Uterus (tissue), 4 donors: Measurements from ENCODE around the gene OR6X1. TPM values are rescaled to one million over a fixed set of nuclear protein-coding genes. Genes with fewer than 3 reads are reported as not detected.

Experiments
- DNase-seq, 2 donors: peaks; one replicate each; pipeline ENCODE4 v3.0.0-alpha.2; 2019 to 2020
- H3K27ac ChIP-seq, 2 donors: fragments of 200-600 bp; sonication (generic); 1 replicate in 1 of 2; 2 replicates in 1 of 2; pipeline ENCODE4 v1.5.1; 2016 to 2018
- H3K27me3 ChIP-seq, 2 donors: fragments of 200-600 bp; sonication (generic); one replicate each; pipeline ENCODE4 v1.5.1; 2018 to 2019; ENCODE audit warnings: control low read depth in 1 of 2
- H3K36me3 ChIP-seq, 2 donors: fragments of 200-600 bp; sonication (generic); one replicate each; pipeline ENCODE4 v1.5.1; 2019; ENCODE audit warnings: control low read depth in 1 of 2
- H3K4me1 ChIP-seq, 2 donors: fragments of 200-600 bp; sonication (generic); one replicate each; pipeline ENCODE4 v1.5.1; 2018 to 2019; ENCODE audit warnings: control low read depth in 1 of 2
- H3K4me3 ChIP-seq, 2 donors: fragments of 200-600 bp; sonication (generic); 1 replicate in 1 of 2; 2 replicates in 1 of 2; pipeline ENCODE4 v1.5.1; 2018 to 2019; ENCODE audit warnings: mild to moderate bottlenecking in 1 of 2
- H3K9me3 ChIP-seq, 2 donors: fragments of 200-600 bp; sonication (generic); one replicate each; pipeline ENCODE4 v1.5.1; 2019; ENCODE audit warnings: control low read depth in 1 of 2
- CTCF ChIP-seq, 4 experiments: fragments of 200-600 bp in 2 of 4; fragments of 450-650 bp in 2 of 4; sonication (generic) in 2 of 4; IDR thresholded peaks; one replicate each; pipeline ENCODE4 v1.5.1; 2016 to 2019; ENCODE audit warnings: antibody characterized with exemption in 4 of 4, mild to moderate bottlenecking in 2 of 4, moderate library complexity in 1 of 4
- POLR2A ChIP-seq, 2 donors: fragments of 450-650 bp; IDR thresholded peaks; one replicate each; pipeline ENCODE4 v1.6.1; 2016; ENCODE audit warnings: antibody characterized with exemption in 2 of 2, mild to moderate bottlenecking in 1 of 2, moderate library complexity in 1 of 2
- intact Hi-C: fragments of 100-400 bp; cut with DNase I; formaldehyde crosslinking; loops from one replicate; pipeline ENCODE4 v1.15.1; 2023; ENCODE audit warnings: low total_unique reads
- total RNA-seq, 4 donors: library from RNA; depleted of rRNA in 3 of 4; stranded (reverse); fragments of >200 nt in 3 of 4; gene quantifications; one replicate each; pipeline versions ENCODE4 v1.1.0 to v1.2.4, GENCODE V29; 2014 to 2023
- donor health status: DM: yes; HTN: yes; CAD: no.

OR6X1 gene
- total RNA-seq, 4 donors from 2014 or later: not detected

- no peak overlapping the region for H3K4me3 ChIP-seq
- H3K4me1 ChIP-seq: peaks cover 0 to 9% of the 10 kb centered on the region in 2 donors
- H3K9me3 ChIP-seq: no peaks in the 10 kb centered on the region
- no peak for DNase-seq
- no peaks in the 10 kb centered on the region for H3K27me3 ChIP-seq
- H3K27ac ChIP-seq: no peak overlapping the region
- H3K36me3 ChIP-seq: no peaks in the 10 kb centered on the region
- intact Hi-C loops: no loop called here
- TF ChIP-seq CTCF (IDR thresholded peaks at IDR 0.05): no peak
- TF ChIP-seq POLR2A (IDR thresholded peaks at IDR 0.05): no peak
Measured at GRCh38 chr11:123745764-123746451, 8.4 kb downstream of the OR6X1 start.

GRCh38 chr11:123742724-123743120, 11.6 kb downstream of the OR6X1 start:
- Histone ChIP-seq H3K27ac (peak overlapping the region in 1 of 2 donors; percentile 82), H3K36me3 (no peaks in the 10 kb centered on the region), H3K4me3 (peak overlapping the region in 1 of 2 donors; percentile 84), H3K9me3 (no peaks in the 10 kb centered on the region), H3K4me1 (peaks cover 0 to 9% of the 10 kb centered on the region in 2 donors), H3K27me3 (no peaks in the 10 kb centered on the region)
- no peak for DNase-seq
- no peak for TF ChIP-seq POLR2A (IDR thresholded peaks at IDR 0.05)
- no peak for TF ChIP-seq CTCF (IDR thresholded peaks at IDR 0.05)
- intact Hi-C loops: no loop called here

GRCh38 chr11:123742031-123742723, 12.1 kb downstream of the OR6X1 start:
- intact Hi-C loops: no loop called here

GRCh38 chr11:123741159-123742030, 12.9 kb downstream of the OR6X1 start, which contains the start of gene ZNF202:
TSS of gene ZNF202 (minus strand) at chr11:123741660. CDS start at chr11:123730888, 10,772 bp downstream.
- TF ChIP-seq CTCF (IDR thresholded peaks at IDR 0.05) (peak in 1 of 4 experiments; percentile 26), POLR2A (IDR thresholded peaks at IDR 0.05) (peak in 1 of 2 donors; percentile 56)
- Histone ChIP-seq H3K27ac (peak within 1 kb of the TSS; percentile 68 to 82), H3K9me3 (no peaks in the 10 kb centered on the region), H3K27me3 (no peaks in the 10 kb centered on the region), H3K4me1 (peaks cover 0 to 9% of the 10 kb centered on the region in 2 donors), H3K4me3 (peak within 1 kb of the TSS; percentile 84 to 89), H3K36me3 (no peaks in the 10 kb centered on the region)
- peak; percentile 89 to 91 for DNase-seq
- intact Hi-C loops: no loop called here

More at GRCh38 chr11:123742031-123742723, 12.1 kb downstream of the OR6X1 start:
- Histone ChIP-seq H3K4me3 (peak overlapping the region; percentile 84 to 89), H3K4me1 (peaks cover 0 to 9% of the 10 kb centered on the region in 2 donors), H3K27me3 (no peaks in the 10 kb centered on the region), H3K9me3 (no peaks in the 10 kb centered on the region), H3K36me3 (no peaks in the 10 kb centered on the region), H3K27ac (peak overlapping the region; percentile 68 to 82)
- no peak for DNase-seq
- TF ChIP-seq CTCF (IDR thresholded peaks at IDR 0.05) (no peak), POLR2A (IDR thresholded peaks at IDR 0.05) (no peak)
